H1 (cell line): Measurements from ENCODE around the gene HMOX2. TPM values are rescaled to one million over a fixed set of nuclear protein-coding genes. Genes with fewer than 3 reads are reported as not detected.

Experiments used
- CTCF ChIA-PET: fragments of 300-600 bp; sonication (Branson Sonifier 250); formaldehyde crosslinking; loops from one replicate; lab custom pipeline; 2021; ENCODE audit not compliant: partially characterized antibody; lab: Charles Lee
- POLR2A ChIA-PET: fragments of 300-600 bp; sonication (Branson Sonifier 250); formaldehyde crosslinking; loops from one replicate; lab custom pipeline; 2021; ENCODE audit warnings: inconsistent platforms; ENCODE audit not compliant: partially characterized antibody; lab: Charles Lee
- DNase-seq, 2 experiments: peaks; one replicate each; pipeline versions ENCODE4 v3.0.0 to v3.0.0-alpha.2; 2010 to 2022; ENCODE audit warnings: low spot score in 2 of 2, low read depth in 1 of 2, mixed read lengths in 1 of 2
- FAIRE-seq: peaks from 2 replicates; lab custom pipeline; 2011; peaks lifted over from hg19 to GRCh38; lab: Jason Lieb, UNC
- H2AFZ ChIP-seq: 2 replicates; pipeline ENCODE4 v1.8.1; 2012; ENCODE audit warnings: low read length, inconsistent platforms
- H2AK5ac ChIP-seq: 2 replicates; pipeline ENCODE4 v1.6.1; 2013; ENCODE audit warnings: low read depth, low read length
- H2BK120ac ChIP-seq: replicated peaks from 2 replicates; pipeline ENCODE3; 2013; ENCODE audit warnings: low read depth, low read length, inconsistent platforms
- H2BK12ac ChIP-seq: 2 replicates; pipeline ENCODE4 v1.6.1; 2013; ENCODE audit warnings: low read depth, low read length
- H2BK15ac ChIP-seq: 2 replicates; pipeline ENCODE4 v1.6.1; 2013; ENCODE audit warnings: low read length
- H2BK20ac ChIP-seq: 2 replicates; pipeline ENCODE4 v1.6.1; 2013; ENCODE audit warnings: low read length
- H2BK5ac ChIP-seq: 2 replicates; pipeline ENCODE4 v1.6.1; 2013; ENCODE audit warnings: low read depth, low read length
- H3K14ac ChIP-seq: 2 replicates; pipeline ENCODE4 v1.6.1; 2013; ENCODE audit warnings: inconsistent platforms; ENCODE audit not compliant: insufficient read length
- H3K18ac ChIP-seq: 2 replicates; pipeline ENCODE4 v1.6.1; 2013; ENCODE audit warnings: low read length; ENCODE audit errors: extremely low read depth
- H3K23ac ChIP-seq: 2 replicates; pipeline ENCODE4 v1.6.1; 2013; ENCODE audit warnings: inconsistent platforms; ENCODE audit not compliant: insufficient read length
- H3K23me2 ChIP-seq: 2 replicates; pipeline ENCODE4 v1.6.1; 2013; ENCODE audit warnings: low read depth, low read length
- H3K27ac ChIP-seq: 2 replicates; pipeline ENCODE4 v1.6.1; 2011; ENCODE audit warnings: low read depth, low read length, inconsistent platforms
- H3K27me3 ChIP-seq, 4 experiments: replicated peaks in 1 of 4; 1 replicate in 1 of 4; 2 replicates in 3 of 4; pipeline versions ENCODE4 v1.6.1 to v1.8.1; 2011 to 2013; ENCODE audit warnings: low read length in 3 of 4, mild to moderate bottlenecking in 3 of 4, inconsistent platforms in 2 of 4, mixed read lengths in 2 of 4, moderate library complexity in 1 of 4; ENCODE audit not compliant: control insufficient read depth in 3 of 4, insufficient read depth in 3 of 4; ENCODE audit errors: extremely low read depth in 1 of 4
- H3K36me3 ChIP-seq, 4 experiments: 2 replicates each; pipeline versions ENCODE4 v1.6.1 to v1.8.1; 2011 to 2013; ENCODE audit warnings: mild to moderate bottlenecking in 4 of 4, low read length in 3 of 4, moderate library complexity in 2 of 4, control low read depth in 1 of 4, inconsistent platforms in 1 of 4; ENCODE audit not compliant: insufficient read depth in 4 of 4, control insufficient read depth in 2 of 4
- H3K4ac ChIP-seq: replicated peaks from 2 replicates; pipeline ENCODE3; 2013; ENCODE audit warnings: low read length, low read depth, mixed read lengths, inconsistent platforms; ENCODE audit not compliant: insufficient read length
- H3K4me1 ChIP-seq, 4 experiments: replicated peaks in 1 of 4; 1 replicate in 1 of 4; 2 replicates in 3 of 4; pipeline versions ENCODE4 v1.6.1 to v1.8.1; 2011 to 2013; ENCODE audit warnings: low read length in 3 of 4, inconsistent platforms in 2 of 4, mixed read lengths in 1 of 4; ENCODE audit not compliant: insufficient read depth in 4 of 4, control insufficient read depth in 3 of 4
- H3K4me2 ChIP-seq, 2 experiments: 2 replicates each; pipeline versions ENCODE4 v1.6.1 to v1.8.1; 2011 to 2013; ENCODE audit warnings: low read depth in 2 of 2, low read length in 2 of 2, control low read depth in 1 of 2, inconsistent platforms in 1 of 2, mild to moderate bottlenecking in 1 of 2; ENCODE audit not compliant: insufficient read depth in 1 of 2
- H3K4me3 ChIP-seq, 4 experiments: fragments of 200-600, 300-600 bp in 1 of 4; sonication (generic), shearing (Covaris generic), sonication (Bioruptor Twin) in 1 of 4; 2 replicates each; pipeline versions ENCODE4 v1.5.1 to v1.8.1; 2011 to 2016; ENCODE audit warnings: low read length in 4 of 4, low read depth in 3 of 4, control low read depth in 2 of 4, inconsistent platforms in 2 of 4, mild to moderate bottlenecking in 2 of 4, mixed read lengths in 1 of 4, moderate library complexity in 1 of 4; ENCODE audit not compliant: insufficient read depth in 2 of 4; ENCODE audit errors: extremely low read depth in 1 of 4
- H3K56ac ChIP-seq: replicated peaks from 2 replicates; pipeline ENCODE3; 2013; ENCODE audit warnings: low read depth, mild to moderate bottlenecking, mixed read lengths, low read length, inconsistent platforms; ENCODE audit not compliant: insufficient read length
- H3K79me1 ChIP-seq: 2 replicates; pipeline ENCODE4 v1.6.1; 2013; ENCODE audit warnings: low read depth, low read length, control low read depth
- H3K79me2 ChIP-seq, 2 experiments: 2 replicates each; pipeline versions ENCODE4 v1.6.1 to v1.8.1; 2012 to 2013; ENCODE audit warnings: low read length in 2 of 2, mild to moderate bottlenecking in 2 of 2, inconsistent platforms in 1 of 2; ENCODE audit not compliant: insufficient read depth in 2 of 2, control insufficient read depth in 1 of 2
- H3K9ac ChIP-seq, 4 experiments: replicated peaks in 1 of 4; 1 replicate in 1 of 4; 2 replicates in 3 of 4; pipeline versions ENCODE4 v1.6.1 to v1.8.1; 2011 to 2013; ENCODE audit warnings: low read depth in 3 of 4, low read length in 3 of 4, control low read depth in 2 of 4, mild to moderate bottlenecking in 2 of 4, moderate library complexity in 2 of 4, inconsistent platforms in 1 of 4; ENCODE audit errors: extremely low read depth in 1 of 4
- H3K9me3 ChIP-seq, 2 experiments: 2 replicates each; pipeline versions ENCODE4 v1.6.1 to v1.8.1; 2012 to 2013; ENCODE audit warnings: mild to moderate bottlenecking in 2 of 2, moderate library complexity in 2 of 2, control low read depth in 1 of 2, inconsistent platforms in 1 of 2, low read depth in 1 of 2, low read length in 1 of 2, mixed read lengths in 1 of 2; ENCODE audit not compliant: insufficient read depth in 2 of 2
- H4K20me1 ChIP-seq, 2 experiments: replicated peaks in 1 of 2; 2 replicates each; pipeline versions ENCODE3 to v1.8.1; 2011 to 2013; ENCODE audit warnings: inconsistent platforms in 2 of 2, low read length in 2 of 2, mild to moderate bottlenecking in 1 of 2; ENCODE audit not compliant: insufficient read depth in 2 of 2, control insufficient read depth in 1 of 2
- H4K5ac ChIP-seq: 2 replicates; pipeline ENCODE4 v1.6.1; 2013; ENCODE audit warnings: low read length, low read depth, mixed read lengths, inconsistent platforms; ENCODE audit not compliant: insufficient read length
- H4K8ac ChIP-seq: 2 replicates; pipeline ENCODE4 v1.8.0; 2013; ENCODE audit warnings: mild to moderate bottlenecking, moderate library complexity, low read length, inconsistent platforms; ENCODE audit not compliant: insufficient read depth; ENCODE audit errors: extremely low read depth
- H4K91ac ChIP-seq: replicated peaks from 2 replicates; pipeline ENCODE3; 2013; ENCODE audit warnings: low read length, mixed read lengths, inconsistent platforms; ENCODE audit not compliant: insufficient read length
- BRCA1 ChIP-seq: IDR thresholded peaks from 2 replicates; pipeline ENCODE4 v1.6.1; 2012; ENCODE audit warnings: low read depth, low read length, improper control_type of control experiment
- EZH2 ChIP-seq: fragments of 200-600 bp; sonication (generic); IDR thresholded peaks from 2 replicates; pipeline ENCODE4 v1.7.1; 2012; ENCODE audit warnings: low read depth, mild to moderate bottlenecking, moderate library complexity, low read length, inconsistent platforms; ENCODE audit not compliant: severe bottlenecking
- FOSL1 ChIP-seq: IDR thresholded peaks from 2 replicates; pipeline ENCODE4 v1.6.1; 2011; ENCODE audit warnings: mild to moderate bottlenecking, low read depth, low read length, moderate library complexity; ENCODE audit not compliant: insufficient read depth
- HDAC2 ChIP-seq, 2 experiments: fragments of 300-600 bp in 1 of 2; sonication (generic) in 1 of 2; IDR thresholded peaks; 2 replicates each; pipeline ENCODE4 v1.6.1; 2011 to 2012; ENCODE audit warnings: low read depth in 2 of 2, low read length in 2 of 2, mild to moderate bottlenecking in 2 of 2, moderate library complexity in 2 of 2, borderline replicate concordance in 1 of 2, inconsistent platforms in 1 of 2
- JUND ChIP-seq: IDR thresholded peaks from 2 replicates; pipeline ENCODE4 v1.6.1; 2011; ENCODE audit warnings: mild to moderate bottlenecking, improper control_type of control experiment, low read length
- SIN3A ChIP-seq, 2 experiments: IDR thresholded peaks in 1 of 2; conservative IDR thresholded peaks in 1 of 2; 2 replicates each; pipeline ENCODE4 v1.6.1; 2011 to 2012; ENCODE audit warnings: low read length in 2 of 2, improper control_type of control experiment in 1 of 2, low read depth in 1 of 2, mild to moderate bottlenecking in 1 of 2
- SP4 ChIP-seq: IDR thresholded peaks from 2 replicates; pipeline ENCODE4 v1.6.1; 2012; ENCODE audit warnings: low read length, inconsistent platforms
- WGBS, 2 experiments: shearing (Covaris generic) in 1 of 2; methylation state at CpG; one replicate each; pipeline versions ENCODE4 v1.1.6 to v1.1.7; 2013 to 2015; ENCODE audit warnings: low lambda C conversion rate in 2 of 2, mixed read lengths in 2 of 2, inconsistent platforms in 1 of 2, low coverage in 1 of 2, missing lambda C conversion rate in 1 of 2; ENCODE audit not compliant: insufficient replicate concordance in 2 of 2, insufficient coverage in 1 of 2, insufficient read length in 1 of 2; ENCODE audit errors: extremely low coverage in 1 of 2, missing lambda C conversion rate in 1 of 2; 5-methylcytosine and 5-hydroxymethylcytosine counted together
- polyA plus RNA-seq, 7 experiments: library from polyadenylated mRNA; depleted of rRNA in 3 of 7; stranded (reverse) in 5 of 7; unstranded in 2 of 7; fragments of >200 nt in 5 of 7; fragments of 200-250 nt in 2 of 7; gene quantifications; 1 replicate in 5 of 7; 2 replicates in 1 of 7; 4 replicates in 1 of 7; pipeline versions ENCODE4 v1.2.1 to v1.2.3, GENCODE V29; 2011 to 2013; ENCODE audit warnings: missing spikeins in 2 of 7, mixed read lengths in 2 of 7
- total RNA-seq: library from RNA; stranded (reverse); fragmentation: NEBNext Ultra II Directional; extraction: Animal tissue kit (Norgen Biotek cat#: 25700); gene quantifications from 2 replicates; pipeline ENCODE4 v1.2.1, GENCODE V29; 2021

The HMOX2 gene
- total and polyA plus RNA-seq, 2 of the 8 experiments (the other 6 are each of a cell fraction or from before 2014, with no cell fraction given), result 36.5 to 48.4 TPM

- no peak overlapping the region for H2BK12ac ChIP-seq
- H2AFZ ChIP-seq, result no peak overlapping the region
- H2BK15ac ChIP-seq, result no peak overlapping the region
- H3K9me3 ChIP-seq, result no peaks in the 10 kb centered on the region
- no peak overlapping the region for H2AK5ac ChIP-seq
- no peak overlapping the region for H3K23ac ChIP-seq
- no peak overlapping the region for H3K4me3 ChIP-seq
- WGBS, 2 experiments, result 88% methylated on average over 3 of the region's 3 CpGs; no CpG with 5 or more reads in 1 of the 2 experiments
- TF ChIP-seq SIN3A (conservative IDR thresholded peaks at IDR 0.05 in 1 of 2, IDR thresholded peaks at IDR 0.05 in 1 of 2; ENCODE audit: low read depth in 1 of 2, low read length in 2 of 2), result no peak
- TF ChIP-seq EZH2, result no peak
- TF ChIP-seq BRCA1, result no peak
- no peak for TF ChIP-seq HDAC2 (IDR thresholded peaks at IDR 0.05; ENCODE audit: borderline replicate concordance in 1 of 2, low read depth in 2 of 2, low read length in 2 of 2)
- no peak for TF ChIP-seq JUND
- no peak for TF ChIP-seq FOSL1
- TF ChIP-seq SP4, result no peak
- H3K4ac ChIP-seq, result no peak overlapping the region
- H2BK5ac ChIP-seq, result no peak overlapping the region
- peaks cover 25 to 66% (median 44%) of the 10 kb centered on the region in 4 experiments for H3K36me3 ChIP-seq
- no peak overlapping the region for H3K9ac ChIP-seq
- POLR2A ChIA-PET, result interaction anchor here (1.0 to 1.5 kb wide), 3 partner anchors 9 to 23 kb away, joined by 4 to 7 read pairs (median 5); no protein-coding TSS in a partner anchor
- no peak overlapping the region for H2BK20ac ChIP-seq
- no peak overlapping the region for H3K14ac ChIP-seq
- FAIRE-seq, result no peak
- no peak overlapping the region for H4K8ac ChIP-seq
- H3K18ac ChIP-seq, result no peak overlapping the region
- H3K23me2 ChIP-seq, result no peaks in the 10 kb centered on the region
- H4K20me1 ChIP-seq, result peaks cover 0 to 5% of the 10 kb centered on the region in 2 experiments
- H3K27me3 ChIP-seq, result no peaks in the 10 kb centered on the region
- no peak overlapping the region for H3K56ac ChIP-seq
- H4K91ac ChIP-seq, result no peak overlapping the region
- H3K79me1 ChIP-seq, result no peaks in the 10 kb centered on the region
- no peak for DNase-seq
- H4K5ac ChIP-seq, result no peak overlapping the region
- H2BK120ac ChIP-seq, result no peak overlapping the region
- H3K4me1 ChIP-seq, result no peaks in the 10 kb centered on the region
- no peak overlapping the region for H3K4me2 ChIP-seq
- CTCF ChIA-PET, result interaction anchor here (1.6 to 1.7 kb wide), 3 partner anchors 13 to 34 kb away, joined by 4 to 6 read pairs (median 5); no protein-coding TSS in a partner anchor
- H3K27ac ChIP-seq, result no peak overlapping the region
- H3K79me2 ChIP-seq, result no peaks in the 10 kb centered on the region
Observed at GRCh38 chr16:4437366-4437765, 38.8 kb upstream of the HMOX2 start.
